Hepatic stellate cell (primary cell): ENCODE measurements around the gene CTDSPL.

ENCODE experiments used
- DNase-seq: peaks from one replicate; pipeline ENCODE4 v3.0.0; 2011; ENCODE audit warnings: low spot score

CTDSPL gene

GRCh38 chr3:37943631-37944314 is 82.1 kb downstream of the CTDSPL start:
- no peak for DNase-seq

- no peak for DNase-seq
Measured at GRCh38 chr3:37944391-37944842, 82.7 kb downstream of the CTDSPL start.

GRCh38 chr3:37945156-37945806 is 83.6 kb downstream of the CTDSPL start:
- no peak for DNase-seq

DNA sequence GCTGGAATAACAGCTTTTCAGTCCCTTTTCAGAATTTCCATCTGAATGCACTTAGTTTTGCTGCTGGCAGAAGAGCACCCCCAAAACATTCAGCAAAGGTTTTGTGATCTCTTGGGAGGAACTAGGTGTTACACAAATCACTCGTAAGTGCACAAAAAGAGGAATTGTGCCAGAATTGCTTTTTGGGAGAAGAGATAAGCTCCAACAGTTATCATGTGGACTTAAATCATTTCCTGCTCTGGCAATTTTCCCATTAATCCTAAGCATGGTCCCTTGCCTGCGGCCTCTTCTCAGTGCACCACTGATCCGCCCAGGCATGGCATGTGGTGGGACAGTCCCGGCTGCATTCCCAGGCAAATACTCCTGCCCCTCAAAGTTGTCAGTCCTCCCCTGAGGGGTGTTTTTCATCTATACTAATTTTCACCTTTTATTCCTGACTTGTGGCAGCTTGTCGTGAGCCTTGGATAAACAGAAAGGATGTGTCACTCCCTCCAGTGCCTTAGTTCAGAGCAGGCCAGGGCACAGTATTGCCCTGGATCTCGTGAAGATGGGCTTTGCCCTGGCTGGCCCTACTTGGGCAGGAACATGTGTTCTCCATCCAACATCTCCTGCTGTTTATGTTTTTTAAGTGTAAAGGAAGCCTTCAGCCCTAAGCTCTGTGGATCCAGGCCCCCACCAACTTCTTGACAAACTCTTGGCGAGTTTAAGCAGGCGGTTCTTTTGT is 84.3 kb downstream of the CTDSPL start:
- peak; percentile 54 for DNase-seq

- DNase-seq, result no peak
Measured at GRCh38 chr3:37946531-37946889, 84.8 kb downstream of the CTDSPL start.

DNA sequence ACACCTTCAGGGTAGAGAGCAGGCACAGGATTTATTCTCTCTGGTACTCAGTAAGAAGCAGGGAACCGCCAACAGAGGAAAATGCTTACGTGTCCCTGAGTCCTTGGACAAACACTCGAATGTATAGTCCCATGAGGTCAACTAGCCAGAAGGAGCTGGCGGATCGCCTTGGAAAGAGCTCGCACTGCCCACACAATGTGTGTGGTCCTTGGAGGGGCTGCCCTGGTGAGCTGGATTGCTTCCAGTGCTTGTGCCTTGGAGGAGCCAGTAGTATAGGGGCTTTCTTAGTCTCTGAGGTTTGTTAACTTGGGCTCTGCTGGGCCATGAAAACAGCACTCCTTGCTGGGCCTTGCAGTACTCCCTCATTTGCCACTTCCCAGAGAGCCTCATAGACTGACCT is 88.2 kb downstream of the CTDSPL start:
- no peak for DNase-seq

DNA sequence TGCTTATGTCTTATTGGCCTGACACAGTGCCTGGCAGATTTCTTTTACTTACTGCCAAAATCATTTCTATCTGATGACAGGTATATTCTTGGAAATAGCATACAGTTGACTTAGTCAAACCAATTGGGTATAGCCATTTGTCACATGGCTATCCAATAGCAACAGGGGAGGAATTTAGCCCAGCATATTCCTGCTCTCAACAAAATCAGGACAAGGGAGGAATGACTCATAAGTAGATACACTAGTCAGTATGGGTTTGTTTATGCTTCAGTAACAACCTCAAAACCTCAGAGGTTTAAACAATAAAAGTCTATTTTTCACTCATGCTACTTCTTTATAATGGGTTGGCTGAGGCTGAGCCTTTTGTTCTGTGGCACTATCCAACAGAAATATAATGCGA is 90.9 kb downstream of the CTDSPL start:
- no peak for DNase-seq

GRCh38 chr3:37953226-37953625 is 91.5 kb downstream of the CTDSPL start:
- no peak for DNase-seq

DNA sequence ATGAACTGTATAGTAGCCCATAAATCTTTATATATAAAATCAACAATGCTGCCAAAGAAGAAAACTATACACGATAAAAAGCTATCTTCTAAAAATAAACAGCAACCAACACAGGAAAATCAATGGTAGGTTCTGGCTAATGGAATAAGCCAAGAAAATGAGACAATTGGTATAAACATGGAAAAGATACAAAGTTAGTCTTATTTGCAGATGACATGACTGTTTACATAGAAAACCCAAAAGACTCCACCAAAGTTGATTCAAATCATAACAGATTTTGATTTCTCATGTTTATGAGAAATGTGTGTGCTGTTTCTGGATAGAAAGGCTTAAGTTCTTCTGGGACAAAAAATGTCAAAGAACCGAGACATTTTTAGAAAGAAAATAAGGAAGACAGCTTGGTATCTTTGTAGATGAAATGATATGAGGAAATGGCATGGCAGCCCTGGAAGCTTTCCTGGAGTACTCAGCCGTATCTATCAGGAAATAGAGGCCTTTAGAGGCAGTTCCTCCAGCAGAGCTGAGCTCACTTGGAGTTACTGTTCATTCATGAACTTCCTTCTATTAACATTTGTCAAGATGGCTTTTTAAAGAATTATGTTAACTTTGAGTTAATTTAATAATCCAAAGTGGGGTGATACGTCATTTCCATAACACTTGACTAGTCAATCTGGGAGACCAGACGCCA is 92.2 kb downstream of the CTDSPL start:
- no peak for DNase-seq

GRCh38 chr3:37954881-37955280 is 93.2 kb downstream of the CTDSPL start:
- no peak for DNase-seq

DNA sequence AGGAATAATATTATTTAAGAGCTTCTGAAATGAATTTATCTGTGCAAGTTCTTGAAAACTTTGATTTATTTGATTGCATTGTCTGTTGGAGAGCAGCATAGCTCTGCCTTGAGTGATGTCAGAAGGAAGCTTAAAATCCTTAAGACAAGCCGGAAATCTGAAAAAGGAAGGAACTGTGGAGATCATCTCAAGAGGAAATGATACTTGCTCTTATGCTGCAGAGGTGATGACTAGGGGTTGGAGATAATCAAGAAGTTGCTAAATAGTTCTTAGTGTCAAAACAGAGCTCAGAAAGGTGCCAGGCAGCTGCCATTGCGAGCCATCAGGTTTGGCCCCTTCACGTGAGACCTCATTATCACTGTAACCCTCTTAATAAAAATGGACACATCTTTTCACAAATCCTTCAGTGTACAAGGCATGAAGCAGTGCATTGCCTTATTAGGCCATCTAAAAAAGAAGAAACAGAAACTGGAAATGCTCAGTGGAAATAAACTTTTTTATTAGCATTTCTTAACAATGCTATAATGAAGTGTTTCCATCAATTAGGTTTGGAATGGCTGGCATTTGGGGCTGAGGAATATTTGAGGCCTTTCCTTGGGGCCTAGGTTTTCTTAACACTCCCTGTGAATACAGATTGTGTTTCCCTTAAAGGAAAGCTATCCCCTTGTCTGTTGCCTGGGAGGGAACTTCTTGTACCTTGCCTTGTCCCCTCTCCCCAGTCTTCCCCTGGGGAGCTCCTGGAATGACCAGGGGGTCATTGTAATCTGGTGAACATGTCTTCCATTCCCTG is 94.4 kb downstream of the CTDSPL start:
- DNase-seq, result no peak

DNA sequence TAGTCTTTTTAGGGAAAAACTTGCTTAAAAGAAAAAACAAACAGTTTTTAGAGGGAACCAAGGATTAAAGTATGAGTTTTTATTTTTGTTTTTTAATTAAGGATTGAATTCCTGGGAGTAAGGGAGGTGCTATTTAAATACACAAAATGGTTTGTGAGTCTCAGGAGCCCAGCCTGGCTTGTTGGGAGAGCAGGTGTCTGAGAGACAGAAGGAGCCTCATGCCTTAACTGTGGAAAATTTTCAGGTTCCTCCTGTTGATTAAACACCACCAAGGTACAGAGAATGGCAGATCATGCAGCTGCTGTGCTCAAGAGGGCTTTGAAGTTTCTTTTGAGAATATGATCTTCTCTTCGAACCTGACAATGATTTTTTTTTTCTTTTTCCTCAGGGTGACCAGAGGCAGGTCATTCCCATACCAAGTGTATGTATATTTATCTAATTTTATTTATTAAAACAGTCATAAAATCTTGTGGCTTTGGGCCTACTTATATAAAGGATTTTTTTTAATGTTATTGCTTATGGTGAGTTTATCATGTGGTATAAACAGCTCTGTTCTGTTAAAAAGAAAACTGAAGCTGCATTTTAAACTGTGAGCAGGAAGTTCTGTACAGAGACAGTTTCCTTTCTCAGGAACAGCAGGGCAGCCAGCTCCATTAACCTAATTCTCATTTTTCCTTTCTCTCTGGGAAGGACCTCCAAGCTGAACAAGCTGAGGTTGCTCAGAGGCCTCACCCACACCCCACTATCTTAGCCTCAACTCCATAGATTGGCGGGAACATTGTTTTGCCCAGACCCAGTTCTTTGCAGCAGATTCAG is 95.3 kb downstream of the CTDSPL start:
- DNase-seq, result no peak

DNA sequence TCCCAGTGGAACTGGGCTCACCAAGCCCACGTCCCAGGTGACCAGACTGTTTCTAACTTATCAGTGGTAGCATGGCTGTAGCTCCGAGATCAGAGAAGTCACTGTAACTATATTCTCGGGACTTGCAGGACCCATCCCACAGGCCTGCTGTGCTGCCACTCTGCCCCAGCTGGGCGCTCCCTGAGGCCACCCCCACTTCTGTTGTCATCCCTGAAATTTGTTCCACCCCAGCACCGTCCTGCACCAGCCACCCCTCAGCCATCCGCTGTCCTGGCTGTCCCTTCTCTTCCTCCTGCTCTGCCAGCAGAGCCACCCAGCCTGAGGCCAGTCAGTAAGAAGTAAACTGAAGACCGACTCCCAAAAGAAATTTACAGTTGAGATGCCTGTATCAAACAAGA is 95.9 kb downstream of the CTDSPL start:
- no peak for DNase-seq

DNA sequence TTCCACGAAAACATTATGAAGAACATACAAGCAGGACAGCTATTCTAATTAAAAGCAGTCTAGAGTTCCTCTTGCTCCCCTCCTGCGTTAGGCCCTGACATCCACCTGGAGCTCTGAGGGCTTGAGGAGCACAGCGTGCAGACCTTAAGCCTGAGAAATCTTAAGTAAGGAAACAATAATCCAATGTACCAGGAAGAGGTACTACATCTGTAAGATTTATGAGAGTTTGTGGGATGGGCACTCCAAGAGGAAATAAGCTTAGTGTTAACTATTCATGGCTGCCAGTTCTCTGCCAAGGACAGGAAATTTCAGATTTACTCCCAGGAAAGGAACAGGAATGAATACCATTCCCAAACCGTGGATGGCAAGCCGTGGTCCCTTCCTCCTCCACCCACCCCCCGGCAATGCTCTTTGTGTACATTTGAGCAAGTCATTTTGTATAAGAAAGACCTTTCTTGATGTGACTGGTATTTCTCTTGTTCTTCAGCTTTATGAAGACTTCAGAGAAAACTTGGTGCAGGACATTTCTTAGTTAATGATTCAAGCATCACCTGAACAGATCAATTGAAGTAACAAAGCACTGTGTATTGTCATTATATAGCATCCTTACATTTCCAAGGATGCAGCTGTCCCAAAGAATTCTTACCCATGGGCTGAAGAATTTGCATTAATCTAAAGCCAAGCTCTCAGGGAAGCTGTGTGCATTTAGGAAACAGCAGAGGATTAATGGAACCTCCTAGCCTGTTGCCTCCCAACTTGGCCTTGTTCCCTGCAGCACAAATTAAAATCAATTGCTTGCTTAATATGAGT is 100.1 kb downstream of the CTDSPL start:
- no peak for DNase-seq

DNA sequence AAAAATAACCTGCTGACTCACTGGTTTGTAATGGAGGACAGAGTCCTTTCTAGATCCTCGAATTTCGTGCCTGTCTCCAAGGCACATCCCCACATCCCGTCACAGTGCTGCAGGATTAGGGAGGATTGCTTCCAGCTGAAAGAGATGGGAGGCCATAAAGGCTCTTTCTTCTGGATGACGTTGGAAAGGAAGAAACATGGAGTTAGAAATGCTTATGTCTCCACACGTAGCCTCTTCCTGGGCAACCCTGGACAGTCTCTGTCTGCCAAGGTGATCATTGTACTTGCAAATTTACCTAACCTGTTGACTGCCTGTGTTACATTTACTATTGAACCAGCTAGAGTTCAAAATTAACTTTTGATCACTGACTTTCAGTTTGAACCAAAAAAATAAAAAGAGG is 101.3 kb downstream of the CTDSPL start:
- peak; percentile 40 for DNase-seq

GRCh38 chr3:37963635-37964034 is 102.0 kb downstream of the CTDSPL start:
- no peak for DNase-seq

- no peak for DNase-seq
Measured at GRCh38 chr3:37964146-37964545, 102.5 kb downstream of the CTDSPL start.

- no peak for DNase-seq
Measured at GRCh38 chr3:37964716-37965115, 103.0 kb downstream of the CTDSPL start.

DNA sequence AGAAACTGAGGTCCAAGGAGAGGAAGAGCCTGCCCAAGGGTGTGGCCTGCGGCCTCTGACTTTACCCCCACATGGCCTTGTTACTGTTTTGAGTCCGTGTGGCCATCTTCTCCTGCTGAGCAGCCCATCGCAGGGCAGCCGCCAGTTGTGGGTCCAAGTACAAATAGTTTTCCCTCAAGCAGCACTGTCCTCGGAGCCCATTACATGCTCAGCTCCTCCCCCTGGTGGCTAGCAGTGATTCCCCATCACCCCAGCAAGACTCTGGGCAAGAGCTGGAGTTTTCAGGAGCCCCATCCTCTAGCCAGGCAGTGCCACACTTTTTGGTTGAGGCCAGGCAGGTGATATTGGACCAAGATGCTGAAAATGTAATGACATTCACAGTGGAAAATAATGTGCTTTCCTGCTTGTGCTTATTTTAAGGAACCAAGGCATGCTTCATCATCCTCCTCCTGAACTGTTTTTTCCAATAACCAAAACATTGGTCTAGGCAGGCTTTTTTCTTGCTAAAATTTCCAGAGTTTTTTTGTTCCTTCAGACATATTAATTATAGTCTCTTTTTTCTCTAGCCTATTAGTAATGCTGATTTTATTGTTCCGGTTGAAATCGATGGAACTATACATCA is 105.7 kb downstream of the CTDSPL start:
- DNase-seq, result peak; percentile 79

GRCh38 chr3:37968199-37968598 is 106.5 kb downstream of the CTDSPL start:
- no peak for DNase-seq
